Right renal cortex interstitium (tissue), 3 donors: Measurements from ENCODE around the gene EEFSEC. TPM values are rescaled to one million over a fixed set of nuclear protein-coding genes. Genes with fewer than 3 reads are reported as not detected.

Source experiments
- DNase-seq, 3 donors: peaks; one replicate each; pipeline ENCODE4 v3.0.0-alpha.2; 2013; ENCODE audit warnings: low read depth in 3 of 3, low spot score in 2 of 3
- polyA plus RNA-seq, 3 donors: library from polyadenylated mRNA; unstranded; fragments of 120-200 nt; gene quantifications; one replicate each; pipeline ENCODE4 v1.2.1, GENCODE V29; 2013; ENCODE audit not compliant: insufficient read length in 3 of 3

Gene EEFSEC
- polyA plus RNA-seq, 3 donors = 20.6 to 24.8 (median 21.9) TPM

- no peak for DNase-seq
Observed at GRCh38 chr3:128282380-128283196, 129.3 kb downstream of the EEFSEC start.

GRCh38 chr3:128283421-128283820, 130.1 kb downstream of the EEFSEC start:
- DNase-seq = no peak

GRCh38 chr3:128285042-128285966, 132.0 kb downstream of the EEFSEC start:
- DNase-seq = no peak

- no peak for DNase-seq
Observed at GRCh38 chr3:128285967-128286321, 132.7 kb downstream of the EEFSEC start.

GRCh38 chr3:128286691-128287090, 133.4 kb downstream of the EEFSEC start:
- no peak for DNase-seq

- no peak for DNase-seq
Observed at GRCh38 chr3:128287216-128287615, 133.9 kb downstream of the EEFSEC start.

- no peak for DNase-seq
Observed at GRCh38 chr3:128289534-128289933, 136.3 kb downstream of the EEFSEC start.

GRCh38 chr3:128290484-128290883, 137.2 kb downstream of the EEFSEC start:
- DNase-seq = no peak

- no peak for DNase-seq
Observed at GRCh38 chr3:128293930-128294329, 140.6 kb downstream of the EEFSEC start.

GRCh38 chr3:128294999-128295468, 141.8 kb downstream of the EEFSEC start:
- no peak for DNase-seq

- DNase-seq = no peak
Observed at GRCh38 chr3:128296469-128297251, 143.4 kb downstream of the EEFSEC start.

GRCh38 chr3:128297401-128298138, 144.3 kb downstream of the EEFSEC start:
- no peak for DNase-seq

- no peak for DNase-seq
Observed at GRCh38 chr3:128301186-128302023, 148.1 kb downstream of the EEFSEC start.

GRCh38 chr3:128306481-128306880, 153.2 kb downstream of the EEFSEC start:
- DNase-seq = no peak

GRCh38 chr3:128307029-128307633, 153.8 kb downstream of the EEFSEC start:
- DNase-seq = no peak

GRCh38 chr3:128307781-128308469, 154.6 kb downstream of the EEFSEC start:
- no peak for DNase-seq

GRCh38 chr3:128309026-128309425, 155.7 kb downstream of the EEFSEC start:
- no peak for DNase-seq
